Erythroblast (primary cell): ENCODE results near the gene TMEM154.

Experiments used
- GATA1 ChIP-seq: IDR thresholded peaks from 2 replicates; pipeline ENCODE4 v1.6.1; 2011; ENCODE audit warnings: low read depth, mild to moderate bottlenecking, control low read depth, low read length, moderate library complexity
- POLR2A ChIP-seq: IDR thresholded peaks from 2 replicates; pipeline ENCODE4 v1.6.1; 2011; ENCODE audit warnings: mild to moderate bottlenecking, low read length

- TF ChIP-seq POLR2A (no peak), GATA1 (no peak)
These were observed 39.5 kb downstream of the TMEM154 start for GRCh38 chr4:152640058-152640921.
